Activated CD4-positive, alpha-beta memory T cell treated with anti-CD3 and anti-CD28 coated beads, Interleukin-2, amount 10 ng/mL, durations not matched to agents 7 days and 5 days (primary cell): Measurements from ENCODE around the gene IGF2BP3. TPM values are rescaled to one million over a fixed set of nuclear protein-coding genes. Genes with fewer than 3 reads are reported as not detected.
"Not testable (repeated sequence)": the region's sequence is repeated elsewhere in the genome, so short reads cannot be mapped to it uniquely, and the experiment has no call there.

Experiments used
- CTCF ChIA-PET: fragments of 350-600 bp; sonication (Branson Sonifier 250); formaldehyde crosslinking; loops from one replicate; lab custom pipeline; 2021; ENCODE audit warnings: antibody characterized with exemption, inconsistent platforms; lab: Charles Lee
- POLR2A ChIA-PET: fragments of 350-600 bp; sonication (Branson Sonifier 250); formaldehyde crosslinking; loops from one replicate; lab custom pipeline; 2021; ENCODE audit warnings: antibody characterized with exemption; lab: Charles Lee
- DNase-seq: peaks from one replicate; pipeline ENCODE4 v3.0.0-alpha.2; 2020
- H3K27ac Mint-ChIP-seq: one replicate; pipeline ENCODE4 v1.8.0; 2021; ENCODE audit warnings: mild to moderate bottlenecking, mixed read lengths
- H3K27me3 Mint-ChIP-seq: one replicate; pipeline ENCODE4 v1.8.0; 2021; ENCODE audit warnings: mixed read lengths
- H3K36me3 Mint-ChIP-seq: one replicate; pipeline ENCODE4 v1.8.0; 2021; ENCODE audit warnings: low read depth, mixed read lengths
- H3K4me1 Mint-ChIP-seq: one replicate; pipeline ENCODE4 v1.8.0; 2021; ENCODE audit warnings: mixed read lengths
- H3K4me3 Mint-ChIP-seq: one replicate; pipeline ENCODE4 v1.8.0; 2021; ENCODE audit warnings: mild to moderate bottlenecking, mixed read lengths
- H3K9me3 Mint-ChIP-seq: one replicate; pipeline ENCODE4 v1.8.0; 2021; ENCODE audit warnings: mixed read lengths
- total RNA-seq, 2 experiments: library from RNA; stranded (reverse); gene quantifications; one replicate each; pipeline ENCODE4 v1.2.3, GENCODE V29; 2021

IGF2BP3 gene
- under 1 TPM; 0.48 to 0.68 TPM for total RNA-seq

GRCh38 chr7:23470330-23471105 is at the start of gene IGF2BP3:
Gene IGF2BP3, minus strand, starts transcription at chr7:23470491. Its CDS starts 381 bp downstream, at chr7:23470110.
- Mint-ChIP-seq H3K9me3 (no peaks in the 10 kb centered on the region), H3K36me3 (peaks cover 4% of the 10 kb centered on the region), H3K4me1 (peaks cover 50% of the 10 kb centered on the region), H3K27me3 (peaks cover 76% of the 10 kb centered on the region), H3K4me3 (peak within 1 kb of the TSS; percentile 81), H3K27ac (peak within 1 kb of the TSS; percentile 23)
- DNase-seq, result peak; percentile 39
- ChIA-PET POLR2A (interaction anchor here (0.9 to 1.2 kb wide), 2 partner anchors 9 to 69 kb away, joined by 4 read pairs; no protein-coding TSS in a partner anchor), CTCF (interaction anchor here (1.6 kb wide), 1 partner anchor 198 kb away, joined by 6 read pairs; no protein-coding TSS in a partner anchor)

- peak overlapping the region; percentile 44 for H3K27ac Mint-ChIP-seq
- peaks cover 23% of the 10 kb centered on the region for H3K4me1 Mint-ChIP-seq
- POLR2A ChIA-PET, result interaction anchor here (0.5 to 1.8 kb wide), 5 partner anchors 9 to 35 kb away, joined by 3 to 8 read pairs (median 5); no protein-coding TSS in a partner anchor
- CTCF ChIA-PET, result interaction anchor here (0.6 to 1.5 kb wide), 7 partner anchors 9 to 242 kb away, joined by 3 to 6 read pairs (median 4); no protein-coding TSS in a partner anchor
- no peak for DNase-seq
- peaks cover 80% of the 10 kb centered on the region for H3K36me3 Mint-ChIP-seq
- no peaks in the 10 kb centered on the region for H3K9me3 Mint-ChIP-seq
- no peaks in the 10 kb centered on the region for H3K27me3 Mint-ChIP-seq
- no peak overlapping the region for H3K4me3 Mint-ChIP-seq
Observed at GRCh38 chr7:23514755-23515154, 44.5 kb upstream of the IGF2BP3 start.

GRCh38 chr7:23513746-23514145 is 43.5 kb upstream of the IGF2BP3 start:
- H3K27me3 Mint-ChIP-seq, H3K9me3 Mint-ChIP-seq, H3K4me3 Mint-ChIP-seq, DNase-seq, H3K27ac Mint-ChIP-seq: not testable (repeated sequence)
- Mint-ChIP-seq H3K4me1 (peaks cover 23% of the 10 kb centered on the region), H3K36me3 (peaks cover 79% of the 10 kb centered on the region)
- POLR2A ChIA-PET, result interaction anchor here (1.0 to 1.8 kb wide), 3 partner anchors 10 to 17 kb away, joined by 4 to 7 read pairs (median 5); no protein-coding TSS in a partner anchor
- CTCF ChIA-PET, result interaction anchor here (0.7 to 1.5 kb wide), 2 partner anchors 17 to 25 kb away, joined by 3 to 5 read pairs; no protein-coding TSS in a partner anchor

GRCh38 chr7:23494009-23494408 is 23.7 kb upstream of the IGF2BP3 start:
- Mint-ChIP-seq H3K27me3 (no peaks in the 10 kb centered on the region), H3K36me3 (peaks cover 12% of the 10 kb centered on the region), H3K27ac (no peak overlapping the region), H3K4me3 (no peak overlapping the region), H3K4me1 (peaks cover 6% of the 10 kb centered on the region), H3K9me3 (no peaks in the 10 kb centered on the region)
- ChIA-PET CTCF (no interaction called here), POLR2A (interaction anchor here (1.9 kb wide), 1 partner anchor 27 kb away, joined by 5 read pairs; no protein-coding TSS in a partner anchor)
- DNase-seq, result no peak

GRCh38 chr7:23491502-23491901 is 21.2 kb upstream of the IGF2BP3 start:
- H3K27ac Mint-ChIP-seq, result no peak overlapping the region
- no peak for DNase-seq
- no peaks in the 10 kb centered on the region for H3K9me3 Mint-ChIP-seq
- H3K4me1 Mint-ChIP-seq, result peaks cover 6% of the 10 kb centered on the region
- H3K36me3 Mint-ChIP-seq, result peaks cover 9% of the 10 kb centered on the region
- no peaks in the 10 kb centered on the region for H3K27me3 Mint-ChIP-seq
- ChIA-PET POLR2A (interaction anchor here (1.5 to 1.8 kb wide), 4 partner anchors 17 to 34 kb away, joined by 3 to 6 read pairs (median 5); no protein-coding TSS in a partner anchor), CTCF (no interaction called here)
- peak overlapping the region; percentile 79 for H3K4me3 Mint-ChIP-seq

- CTCF ChIA-PET, result interaction anchor here (0.6 to 1.3 kb wide), 8 partner anchors 7 to 217 kb away, joined by 3 to 5 read pairs (median 3); no protein-coding TSS in a partner anchor
- Mint-ChIP-seq H3K4me3 (peak overlapping the region; percentile 79), H3K27me3 (no peaks in the 10 kb centered on the region), H3K9me3 (no peaks in the 10 kb centered on the region), H3K36me3 (peaks cover 9% of the 10 kb centered on the region), H3K27ac (peak overlapping the region; percentile 76), H3K4me1 (peaks cover 6% of the 10 kb centered on the region)
- DNase-seq, result peak; percentile 63
- POLR2A ChIA-PET, result interaction anchor here (0.9 to 1.8 kb wide), 8 partner anchors 16 to 191 kb away, joined by 3 to 7 read pairs (median 5); partner anchors contain the start of gene MALSU1
Observed at GRCh38 chr7:23490357-23491135, 20.3 kb upstream of the IGF2BP3 start.

- H3K36me3 Mint-ChIP-seq, H3K4me1 Mint-ChIP-seq, POLR2A ChIA-PET, H3K4me3 Mint-ChIP-seq, H3K9me3 Mint-ChIP-seq, H3K27ac Mint-ChIP-seq, H3K27me3 Mint-ChIP-seq, DNase-seq: not testable (repeated sequence)
- CTCF ChIA-PET, result interaction anchor here (1.3 kb wide), 1 partner anchor 9 kb away, joined by 3 read pairs; no protein-coding TSS in a partner anchor
Observed at GRCh38 chr7:23488714-23489113, 18.4 kb upstream of the IGF2BP3 start.

GRCh38 chr7:23487670-23488069 is 17.4 kb upstream of the IGF2BP3 start:
- peaks cover 6% of the 10 kb centered on the region for H3K4me1 Mint-ChIP-seq
- H3K9me3 Mint-ChIP-seq, result no peaks in the 10 kb centered on the region
- POLR2A ChIA-PET, result no interaction called here
- CTCF ChIA-PET, result interaction anchor here (0.6 to 1.3 kb wide), 2 partner anchors 8 to 215 kb away, joined by 3 read pairs; no protein-coding TSS in a partner anchor
- H3K27me3 Mint-ChIP-seq, result peaks cover 2% of the 10 kb centered on the region
- no peak for DNase-seq
- H3K4me3 Mint-ChIP-seq, result no peak overlapping the region
- H3K36me3 Mint-ChIP-seq, result peaks cover 9% of the 10 kb centered on the region
- H3K27ac Mint-ChIP-seq, result no peak overlapping the region

- Mint-ChIP-seq H3K4me3 (no peak overlapping the region), H3K4me1 (peaks cover 6% of the 10 kb centered on the region), H3K36me3 (peaks cover 6% of the 10 kb centered on the region), H3K27ac (no peak overlapping the region), H3K27me3 (peaks cover 12% of the 10 kb centered on the region), H3K9me3 (no peaks in the 10 kb centered on the region)
- POLR2A ChIA-PET, result interaction anchor here (1.5 kb wide), 1 partner anchor 13 kb away, joined by 3 read pairs; no protein-coding TSS in a partner anchor
- CTCF ChIA-PET, result interaction anchor here (0.7 kb wide), 1 partner anchor 71 kb away, joined by 3 read pairs; no protein-coding TSS in a partner anchor
- DNase-seq, result no peak
Observed at GRCh38 chr7:23486002-23486773, 15.9 kb upstream of the IGF2BP3 start.

- no peak overlapping the region for H3K27ac Mint-ChIP-seq
- CTCF ChIA-PET, result interaction anchor here (0.7 to 1.4 kb wide), 3 partner anchors 10 to 210 kb away, joined by 3 to 4 read pairs (median 3); no protein-coding TSS in a partner anchor
- H3K9me3 Mint-ChIP-seq, result no peaks in the 10 kb centered on the region
- no peak for DNase-seq
- peaks cover 27% of the 10 kb centered on the region for H3K27me3 Mint-ChIP-seq
- no peaks in the 10 kb centered on the region for H3K4me1 Mint-ChIP-seq
- POLR2A ChIA-PET, result no interaction called here
- no peaks in the 10 kb centered on the region for H3K36me3 Mint-ChIP-seq
- H3K4me3 Mint-ChIP-seq, result no peak overlapping the region
Observed at GRCh38 chr7:23482686-23483085, 12.4 kb upstream of the IGF2BP3 start.

- Mint-ChIP-seq H3K36me3 (peaks cover 4% of the 10 kb centered on the region), H3K27me3 (peaks cover 56% of the 10 kb centered on the region), H3K27ac (no peak overlapping the region), H3K9me3 (no peaks in the 10 kb centered on the region), H3K4me3 (no peak overlapping the region), H3K4me1 (peaks cover 14% of the 10 kb centered on the region)
- POLR2A ChIA-PET, result no interaction called here
- CTCF ChIA-PET, result no interaction called here
- DNase-seq, result no peak
Observed at GRCh38 chr7:23477962-23478866, 7.9 kb upstream of the IGF2BP3 start.
